ENCODE data around the gene TMED10.

TMED10 gene

GRCh38 chr14:75213172-75213571 is 36.8 kb upstream of the TMED10 start:
- H3K27me3 ChIP-seq (ENCODE audit: control insufficient read depth, insufficient read depth, low read length) = no peaks in the 10 kb centered on the region
- TF ChIP-seq CTCF (IDR thresholded peaks at IDR 0.05) = no peak

GRCh38 chr14:75208843-75209242 is 32.4 kb upstream of the TMED10 start:
- no peak for TF ChIP-seq CTCF (IDR thresholded peaks at IDR 0.05)
- Histone ChIP-seq H3K27me3 (ENCODE audit: control insufficient read depth, insufficient read depth, low read length) (no peaks in the 10 kb centered on the region), H2AFZ (no peak overlapping the region), H3K4me1 (peaks cover 5% of the 10 kb centered on the region), H3K36me3 (ENCODE audit: control insufficient read depth, insufficient read depth, low read length) (no peaks in the 10 kb centered on the region), H3K9me3 (ENCODE audit: control insufficient read depth, low read length) (no peaks in the 10 kb centered on the region), H3K9ac (no peak overlapping the region), H3K4me2 (ENCODE audit: low read length) (no peak overlapping the region), H3K27ac (no peak overlapping the region), H3K79me2 (no peaks in the 10 kb centered on the region), H3K4me3 (ENCODE audit: low read depth, low read length) (no peak overlapping the region)

More at GRCh38 chr14:75213172-75213571, 36.8 kb upstream of the TMED10 start:
- no peaks in the 10 kb centered on the region for H3K36me3 ChIP-seq (ENCODE audit: control insufficient read depth, insufficient read depth, low read length)
- H3K9me3 ChIP-seq (ENCODE audit: control insufficient read depth, low read length) = no peaks in the 10 kb centered on the region
- H3K4me1 ChIP-seq = no peaks in the 10 kb centered on the region
- no peak overlapping the region for H3K27ac ChIP-seq
- H3K4me3 ChIP-seq (ENCODE audit: low read depth, low read length) = no peak overlapping the region
- H2AFZ ChIP-seq = no peak overlapping the region
- no peaks in the 10 kb centered on the region for H3K79me2 ChIP-seq
- H3K4me2 ChIP-seq (ENCODE audit: low read length) = no peak overlapping the region
- no peak overlapping the region for H3K9ac ChIP-seq

GRCh38 chr14:75206190-75206589 is 29.8 kb upstream of the TMED10 start:
- H3K4me2 ChIP-seq (ENCODE audit: low read length) = no peak overlapping the region
- no peak for TF ChIP-seq CTCF (IDR thresholded peaks at IDR 0.05)
- H3K79me2 ChIP-seq = no peaks in the 10 kb centered on the region
- H3K9me3 ChIP-seq (ENCODE audit: control insufficient read depth, low read length) = no peaks in the 10 kb centered on the region
- H3K4me1 ChIP-seq = peaks cover 5% of the 10 kb centered on the region
- no peak overlapping the region for H2AFZ ChIP-seq
- no peak overlapping the region for H3K27ac ChIP-seq
- H3K27me3 ChIP-seq (ENCODE audit: control insufficient read depth, insufficient read depth, low read length) = no peaks in the 10 kb centered on the region
- H3K4me3 ChIP-seq (ENCODE audit: low read depth, low read length) = no peak overlapping the region
- H3K9ac ChIP-seq = no peak overlapping the region
- H3K36me3 ChIP-seq (ENCODE audit: control insufficient read depth, insufficient read depth, low read length) = no peaks in the 10 kb centered on the region

GRCh38 chr14:75205591-75205990 is 29.2 kb upstream of the TMED10 start:
- H3K79me2 ChIP-seq = no peaks in the 10 kb centered on the region
- H3K4me2 ChIP-seq (ENCODE audit: low read length) = no peak overlapping the region
- H3K36me3 ChIP-seq (ENCODE audit: control insufficient read depth, insufficient read depth, low read length) = no peaks in the 10 kb centered on the region
- no peak overlapping the region for H3K27ac ChIP-seq
- H3K4me1 ChIP-seq = peaks cover 5% of the 10 kb centered on the region
- H2AFZ ChIP-seq = no peak overlapping the region
- TF ChIP-seq CTCF (IDR thresholded peaks at IDR 0.05) = no peak
- H3K4me3 ChIP-seq (ENCODE audit: low read depth, low read length) = no peak overlapping the region
- H3K9ac ChIP-seq = no peak overlapping the region
- H3K27me3 ChIP-seq (ENCODE audit: control insufficient read depth, insufficient read depth, low read length) = no peaks in the 10 kb centered on the region
- H3K9me3 ChIP-seq (ENCODE audit: control insufficient read depth, low read length) = no peaks in the 10 kb centered on the region

GRCh38 chr14:75204116-75204515 is 27.7 kb upstream of the TMED10 start:
- no peak for TF ChIP-seq CTCF (IDR thresholded peaks at IDR 0.05)
- no peaks in the 10 kb centered on the region for H3K79me2 ChIP-seq
- peaks cover 5% of the 10 kb centered on the region for H3K4me1 ChIP-seq
- no peak overlapping the region for H3K4me3 ChIP-seq (ENCODE audit: low read depth, low read length)
- H3K4me2 ChIP-seq (ENCODE audit: low read length) = peak overlapping the region; percentile 29
- no peak overlapping the region for H3K9ac ChIP-seq
- H3K9me3 ChIP-seq (ENCODE audit: control insufficient read depth, low read length) = no peaks in the 10 kb centered on the region
- peak overlapping the region; percentile 34 for H2AFZ ChIP-seq
- H3K27ac ChIP-seq = no peak overlapping the region
- no peaks in the 10 kb centered on the region for H3K36me3 ChIP-seq (ENCODE audit: control insufficient read depth, insufficient read depth, low read length)
- no peaks in the 10 kb centered on the region for H3K27me3 ChIP-seq (ENCODE audit: control insufficient read depth, insufficient read depth, low read length)
